GM12874 (cell line): ENCODE measurements around the gene SCUBE1.

ENCODE experiments used
- CTCF ChIP-seq: IDR thresholded peaks from 2 replicates; pipeline ENCODE4 v1.5.1; 2011; ENCODE audit warnings: low read depth, mild to moderate bottlenecking, control low read depth, low read length, moderate library complexity; ENCODE audit not compliant: insufficient read depth

Gene SCUBE1

GRCh38 chr22:43313244-43313889 is 29.8 kb downstream of the SCUBE1 start:
- TF ChIP-seq CTCF = no peak

GRCh38 chr22:43312608-43313007 is 30.6 kb downstream of the SCUBE1 start:
- TF ChIP-seq CTCF = no peak

DNA sequence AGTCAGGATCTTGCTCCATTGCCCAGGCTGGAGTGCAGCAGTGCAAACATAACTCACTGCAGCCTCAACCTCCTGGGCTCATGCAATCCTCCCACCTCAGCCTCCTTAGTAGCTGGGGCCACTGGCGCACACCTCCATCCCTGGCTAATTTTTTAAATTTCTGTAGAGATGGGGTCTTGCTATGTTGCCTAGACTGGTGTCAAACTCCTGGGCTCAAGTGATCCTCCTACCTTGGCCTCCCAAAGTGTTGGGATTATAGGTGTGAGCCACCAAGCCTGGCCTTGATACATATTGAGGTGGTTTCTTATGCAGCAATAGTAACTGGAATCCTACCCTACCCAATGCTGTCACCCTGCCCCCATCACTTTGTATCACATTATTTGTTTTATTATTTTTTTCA is 32.4 kb downstream of the SCUBE1 start:
- TF ChIP-seq CTCF = no peak

DNA sequence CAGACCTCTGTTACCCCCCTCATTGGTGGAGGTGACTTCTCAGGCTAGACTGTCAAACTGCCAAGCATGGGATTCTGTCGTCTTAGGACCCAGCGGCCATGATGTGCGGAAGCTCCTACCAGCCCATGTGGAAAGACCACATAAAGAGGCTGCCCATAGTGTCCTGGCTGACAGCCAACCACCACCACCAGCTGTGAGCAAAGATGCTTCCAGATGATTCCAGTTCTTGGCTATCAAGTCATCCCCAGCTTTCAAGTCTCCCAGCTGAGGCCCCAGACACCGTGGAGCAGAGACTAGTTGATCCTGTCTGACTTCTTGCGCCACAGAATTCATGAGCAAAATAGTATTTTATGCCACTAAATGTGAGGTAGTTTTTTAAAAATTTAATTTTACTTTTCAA is 32.9 kb downstream of the SCUBE1 start:
- no peak for TF ChIP-seq CTCF

- no peak for TF ChIP-seq CTCF
Observed at GRCh38 chr22:43308836-43309235, 34.3 kb downstream of the SCUBE1 start.

DNA sequence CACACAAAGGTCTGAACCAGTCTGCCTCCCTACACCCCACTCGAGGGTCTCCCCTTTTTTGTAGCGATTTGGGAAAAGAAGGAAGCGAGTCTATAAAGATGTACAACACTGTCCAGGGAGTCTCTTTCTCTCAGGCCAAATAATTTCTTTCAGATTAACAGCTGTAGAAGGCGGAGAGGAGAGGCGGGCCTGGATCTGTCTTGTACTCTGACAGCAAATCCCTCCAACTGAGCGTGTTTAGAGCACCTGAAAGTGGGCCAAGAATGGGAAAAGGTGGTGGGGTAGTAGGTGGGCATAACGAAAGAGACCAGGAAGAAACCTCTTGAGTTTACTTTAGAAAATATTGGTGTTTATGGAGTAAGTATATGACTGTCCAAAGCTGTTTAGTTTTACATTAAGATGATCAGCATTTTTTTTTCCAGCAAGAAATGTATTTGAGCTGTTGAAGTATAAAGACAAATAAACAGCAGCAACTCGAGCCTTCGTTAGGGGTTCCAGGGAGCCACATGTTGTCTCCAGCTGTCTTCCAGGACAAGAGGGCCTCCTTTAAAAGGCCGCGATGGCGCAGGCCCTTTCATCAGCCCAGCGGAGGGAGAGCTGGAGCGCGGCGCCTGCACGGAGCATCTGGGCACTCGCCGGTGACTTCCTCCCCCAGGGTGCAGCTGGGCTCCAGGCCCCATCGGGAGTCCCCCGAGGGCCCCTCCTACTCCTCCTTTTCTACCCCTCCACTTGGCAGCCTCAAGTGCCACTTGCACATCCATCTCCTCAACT is 34.9 kb downstream of the SCUBE1 start:
- TF ChIP-seq CTCF = no peak

DNA sequence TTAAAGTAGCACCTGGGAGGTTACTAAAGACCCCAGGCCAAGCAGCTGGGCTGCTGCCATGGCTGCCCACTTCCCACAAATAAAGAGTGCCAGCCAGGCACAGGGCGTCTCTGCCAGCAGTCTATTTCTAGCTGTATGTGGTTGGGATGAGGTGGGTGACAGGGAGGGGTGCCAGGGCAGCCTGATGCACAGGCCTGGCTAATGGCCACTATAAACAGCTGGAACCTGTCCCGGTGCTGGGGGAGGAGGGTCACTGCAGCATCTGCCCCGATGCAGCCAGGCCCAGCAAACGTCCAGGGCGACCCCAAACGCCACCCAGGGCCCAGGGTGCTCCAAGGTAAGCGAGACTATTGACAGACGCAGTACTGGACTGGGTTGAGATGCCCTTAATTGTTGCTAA is 37.4 kb downstream of the SCUBE1 start:
- no peak for TF ChIP-seq CTCF
